IPS-NIHi7 (cell line): ENCODE data around the gene VARS2.
"Not testable (repeated sequence)": the region's sequence is repeated elsewhere in the genome, so short reads cannot be mapped to it uniquely, and the experiment has no call there.

Experiments used
- DNase-seq: peaks from one replicate; pipeline ENCODE4 v3.0.0; 2012; ENCODE audit warnings: mixed read lengths; ENCODE audit errors: extremely low spot score

Gene VARS2

GRCh38 chr6:30898750-30899360, 15.2 kb upstream of the VARS2 start:
- no peak for DNase-seq

DNA sequence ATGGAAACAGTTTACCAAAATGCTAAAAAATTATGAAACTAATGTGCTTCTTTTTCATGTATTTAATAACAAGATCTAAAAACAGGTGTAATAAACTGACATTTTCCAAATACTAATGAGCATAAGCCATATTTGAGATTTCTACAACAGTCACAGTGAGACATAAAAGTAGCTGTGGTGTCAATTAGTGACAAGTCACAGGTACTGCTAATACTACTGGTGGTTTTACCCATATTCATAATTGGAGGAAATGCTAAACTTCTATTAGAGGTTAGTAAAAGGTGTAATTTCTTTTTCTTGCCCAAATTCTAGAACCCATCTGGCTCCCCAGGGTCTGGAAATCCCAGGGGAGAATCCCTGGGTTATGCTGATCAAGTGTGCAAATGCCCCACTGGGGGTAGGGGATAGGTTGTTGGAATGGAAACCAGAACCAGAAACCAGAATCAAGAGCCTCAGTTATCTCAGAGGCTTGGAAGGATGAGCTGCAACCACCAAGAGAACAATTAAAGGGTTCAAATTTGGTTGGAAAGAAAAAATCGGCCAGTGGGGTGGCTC, 13.1 kb upstream of the VARS2 start:
- DNase-seq, result no peak

- DNase-seq, result no peak
Observed at GRCh38 chr6:30901436-30901835, 12.6 kb upstream of the VARS2 start.

- not testable (repeated sequence) for DNase-seq
Observed at GRCh38 chr6:30902196-30902595, 11.8 kb upstream of the VARS2 start.

DNA sequence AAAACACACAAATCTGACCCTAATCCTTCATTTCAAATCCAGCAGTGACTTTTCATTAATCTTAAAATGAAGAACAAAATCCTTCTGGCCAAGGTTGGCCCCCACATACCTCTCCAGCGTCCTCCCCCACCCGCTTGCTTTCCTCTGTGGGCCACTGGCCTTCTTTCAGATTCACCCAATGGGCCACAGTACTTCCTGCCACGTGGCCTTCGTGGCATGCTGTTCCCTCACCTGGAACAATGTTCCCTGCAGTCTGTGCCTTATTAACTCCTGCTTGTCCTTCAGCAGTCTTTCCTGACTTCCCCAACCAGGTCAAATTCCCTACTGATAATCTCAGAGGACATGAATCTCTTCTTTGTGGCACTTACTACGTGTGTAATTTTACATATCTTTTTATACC, 11.3 kb upstream of the VARS2 start:
- DNase-seq, result no peak

GRCh38 chr6:30903236-30903635, 10.8 kb upstream of the VARS2 start:
- DNase-seq, result no peak

GRCh38 chr6:30907290-30907757, 6.7 kb upstream of the VARS2 start:
- DNase-seq, result not testable (repeated sequence)

- peak; percentile 96 for DNase-seq
Observed at GRCh38 chr6:30907758-30908591, 6.1 kb upstream of the VARS2 start, which contains the start of gene GTF2H4. GTF2H4 (plus strand) TSS chr6:30908207.

GRCh38 chr6:30908700-30909099, 5.3 kb upstream of the VARS2 start:
- DNase-seq, result no peak

- not testable (repeated sequence) for DNase-seq
Observed at GRCh38 chr6:30910473-30910872, 3.6 kb upstream of the VARS2 start.

GRCh38 chr6:30912746-30913520, 1.1 kb upstream of the VARS2 start:
- DNase-seq, result no peak

DNA sequence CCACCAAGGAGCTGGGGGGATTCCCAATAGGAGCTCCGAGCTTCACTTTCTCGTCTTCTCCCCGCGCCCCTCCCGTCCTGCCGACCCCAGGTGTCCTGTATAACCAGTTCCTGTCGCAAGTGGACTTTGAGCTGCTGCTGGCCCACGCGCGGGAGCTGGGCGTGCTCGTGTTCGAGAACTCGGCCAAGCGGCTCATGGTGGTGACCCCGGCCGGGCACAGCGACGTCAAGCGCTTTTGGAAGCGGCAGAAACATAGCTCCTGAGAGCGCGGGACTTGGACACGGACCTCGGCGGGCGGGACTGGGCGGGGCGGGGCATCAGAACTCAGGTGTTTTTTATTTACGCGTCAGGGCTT, 340 bp upstream of the VARS2 start:
- DNase-seq, result no peak

GRCh38 chr6:30914854-30915590, 984 bp downstream of the VARS2 start:
- no peak for DNase-seq

DNA sequence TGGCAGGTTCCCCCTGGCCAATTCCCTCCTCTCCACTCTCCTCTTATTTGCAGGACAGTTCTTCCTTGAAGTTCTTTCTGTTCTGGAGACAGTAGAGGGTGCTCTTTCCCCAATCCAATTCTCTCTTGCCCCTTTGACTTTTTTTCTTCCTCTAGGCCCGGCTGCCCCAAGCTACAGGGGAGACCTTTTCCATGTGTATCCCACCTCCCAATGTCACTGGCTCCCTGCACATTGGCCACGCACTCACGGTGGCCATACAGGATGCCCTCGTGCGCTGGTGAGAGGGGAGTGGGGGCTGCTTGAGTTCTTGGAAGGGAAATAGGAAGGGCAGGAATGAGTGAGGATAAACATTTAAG, 1.5 kb downstream of the VARS2 start:
- DNase-seq, result peak; percentile 88

DNA sequence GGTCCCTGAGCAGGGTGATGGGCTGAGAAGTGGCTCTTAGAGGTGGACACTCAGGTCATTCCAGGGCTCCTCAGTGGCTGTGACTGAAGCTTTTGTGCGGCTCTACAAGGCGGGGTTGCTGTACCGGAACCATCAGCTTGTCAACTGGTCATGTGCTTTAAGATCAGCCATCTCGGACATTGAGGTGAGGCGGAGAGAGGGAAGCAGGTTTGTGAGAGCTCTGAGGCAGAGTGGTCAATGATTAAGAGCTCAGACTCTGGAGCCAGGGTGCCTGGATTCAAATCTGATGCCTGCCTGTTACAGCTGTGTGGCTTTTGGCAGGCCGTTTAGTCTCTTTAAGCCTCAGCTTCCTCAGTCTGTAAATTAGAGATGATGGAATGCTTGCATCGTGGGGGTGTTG, 3.0 kb downstream of the VARS2 start:
- DNase-seq, result no peak

DNA sequence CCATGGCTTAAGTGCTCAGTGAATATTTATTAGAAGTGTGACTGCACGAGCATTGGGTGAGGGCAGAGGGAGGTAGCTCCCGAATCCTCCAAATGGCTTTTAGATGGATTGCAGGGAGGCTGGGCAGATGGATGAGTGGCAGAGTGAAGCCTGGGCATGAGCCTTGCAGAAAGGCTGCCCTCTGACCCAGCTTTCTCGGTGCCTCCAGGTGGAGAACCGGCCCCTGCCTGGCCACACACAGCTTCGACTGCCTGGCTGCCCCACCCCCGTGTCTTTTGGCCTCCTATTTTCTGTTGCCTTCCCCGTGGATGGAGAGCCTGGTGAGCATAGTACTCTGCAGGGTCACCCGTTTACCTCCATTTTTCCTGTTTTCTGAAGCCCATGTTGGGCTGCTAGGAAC, 3.4 kb downstream of the VARS2 start:
- no peak for DNase-seq

DNA sequence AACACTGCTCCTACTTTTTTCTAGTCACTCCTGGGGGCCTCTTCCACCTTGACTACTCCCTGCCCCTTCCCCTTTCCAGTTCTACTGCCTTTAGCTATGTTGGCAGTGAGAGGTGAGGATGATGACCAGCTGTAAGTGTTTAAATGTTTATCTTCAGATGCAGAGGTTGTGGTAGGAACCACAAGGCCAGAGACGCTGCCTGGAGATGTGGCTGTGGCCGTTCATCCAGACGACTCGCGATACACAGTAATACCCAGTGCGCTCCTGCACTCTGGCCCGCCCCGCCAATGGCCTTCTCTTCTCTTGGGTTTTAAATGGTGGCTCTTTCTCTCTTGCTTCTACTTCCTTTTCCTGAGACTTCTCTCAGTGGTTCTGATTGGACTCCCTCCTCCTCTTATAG, 4.6 kb downstream of the VARS2 start:
- no peak for DNase-seq

- DNase-seq, result peak; percentile 30
Observed at GRCh38 chr6:30922447-30922852, 8.4 kb downstream of the VARS2 start.

GRCh38 chr6:30924040-30924627, 10.1 kb downstream of the VARS2 start:
- DNase-seq, result not testable (repeated sequence)

GRCh38 chr6:30926644-30927043, 12.6 kb downstream of the VARS2 start:
- DNase-seq, result no peak

DNA sequence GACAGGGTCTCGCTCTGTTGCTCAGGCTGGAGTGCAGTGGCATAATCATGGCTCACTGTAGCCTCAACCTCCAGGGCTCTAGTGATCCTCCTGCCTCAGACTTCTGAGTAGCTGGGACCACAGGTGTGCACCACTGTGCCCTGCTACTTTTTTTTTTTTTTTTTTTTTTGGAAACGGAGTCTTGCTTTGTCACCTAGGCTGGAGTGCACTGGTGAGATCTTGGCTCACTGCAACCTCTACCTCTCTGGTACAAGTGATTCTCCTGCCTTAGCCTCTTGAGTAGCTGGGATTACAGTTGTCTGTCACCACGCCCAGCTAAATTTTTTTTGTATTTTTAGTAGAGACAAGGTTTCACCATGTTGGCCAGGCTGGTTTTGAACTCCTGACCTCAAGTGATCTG, 13.0 kb downstream of the VARS2 start:
- not testable (repeated sequence) for DNase-seq
